Epithelial cell of esophagus (primary cell): ENCODE data around the gene GOLGA1.

ENCODE experiments used
- DNase-seq: peaks from one replicate; pipeline ENCODE4 v3.0.0; 2010; ENCODE audit warnings: low read depth
- H3K4me3 ChIP-seq: 2 replicates; pipeline ENCODE4 v1.5.1; 2011; ENCODE audit warnings: mild to moderate bottlenecking, low read length, control low read depth
- TF ChIP-seq, protein P1 (sequence below): IDR thresholded peaks from 2 replicates; pipeline ENCODE4 v1.5.1; 2011; ENCODE audit warnings: low read depth, mild to moderate bottlenecking, low read length, control low read depth, inconsistent platforms; ENCODE audit not compliant: insufficient read depth; ENCODE audit errors: missing control alignments

GOLGA1 gene

DNA sequence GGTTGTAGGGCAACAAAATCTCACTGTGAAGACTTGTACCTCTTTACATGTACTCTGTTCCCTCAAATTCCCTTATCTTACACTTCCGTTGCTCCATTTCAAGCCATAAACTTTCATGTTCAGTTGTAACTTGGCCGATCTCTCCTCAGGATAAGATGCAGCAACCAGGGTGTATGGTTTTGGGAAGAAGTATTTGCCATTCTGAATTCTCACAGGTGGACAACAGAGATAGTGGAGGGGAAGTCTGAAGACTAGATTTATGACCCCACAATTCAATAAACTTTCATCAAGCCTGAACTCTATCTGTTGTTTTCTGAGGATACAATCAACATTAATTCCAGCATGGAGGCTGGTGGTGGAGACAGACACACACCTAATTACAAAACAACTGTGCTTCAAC lies 27.5 kb downstream of the GOLGA1 start:
- TF ChIP-seq, protein P1, sequence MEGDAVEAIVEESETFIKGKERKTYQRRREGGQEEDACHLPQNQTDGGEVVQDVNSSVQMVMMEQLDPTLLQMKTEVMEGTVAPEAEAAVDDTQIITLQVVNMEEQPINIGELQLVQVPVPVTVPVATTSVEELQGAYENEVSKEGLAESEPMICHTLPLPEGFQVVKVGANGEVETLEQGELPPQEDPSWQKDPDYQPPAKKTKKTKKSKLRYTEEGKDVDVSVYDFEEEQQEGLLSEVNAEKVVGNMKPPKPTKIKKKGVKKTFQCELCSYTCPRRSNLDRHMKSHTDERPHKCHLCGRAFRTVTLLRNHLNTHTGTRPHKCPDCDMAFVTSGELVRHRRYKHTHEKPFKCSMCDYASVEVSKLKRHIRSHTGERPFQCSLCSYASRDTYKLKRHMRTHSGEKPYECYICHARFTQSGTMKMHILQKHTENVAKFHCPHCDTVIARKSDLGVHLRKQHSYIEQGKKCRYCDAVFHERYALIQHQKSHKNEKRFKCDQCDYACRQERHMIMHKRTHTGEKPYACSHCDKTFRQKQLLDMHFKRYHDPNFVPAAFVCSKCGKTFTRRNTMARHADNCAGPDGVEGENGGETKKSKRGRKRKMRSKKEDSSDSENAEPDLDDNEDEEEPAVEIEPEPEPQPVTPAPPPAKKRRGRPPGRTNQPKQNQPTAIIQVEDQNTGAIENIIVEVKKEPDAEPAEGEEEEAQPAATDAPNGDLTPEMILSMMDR: no peak
- no peak for DNase-seq
- H3K4me3 ChIP-seq: no peak overlapping the region

DNA sequence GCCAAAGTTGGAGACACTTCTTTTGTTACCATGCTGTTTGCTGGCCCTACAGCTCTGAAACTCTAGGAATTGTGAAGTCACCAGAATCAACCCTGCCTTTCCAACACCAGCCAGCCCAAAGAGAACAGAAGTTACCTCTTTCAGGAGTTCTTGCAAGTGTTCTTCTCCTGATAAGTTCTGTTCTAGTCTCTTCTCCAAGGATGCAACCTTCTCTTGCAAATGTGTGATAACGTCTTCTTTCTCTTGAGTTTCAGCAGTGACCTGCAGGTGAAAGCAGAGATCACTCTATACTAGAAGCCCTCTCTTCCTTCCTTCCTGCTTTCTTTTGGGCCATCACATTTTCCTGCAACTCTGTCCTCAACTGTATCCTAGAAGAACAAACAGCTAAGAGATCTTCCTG lies 29.1 kb downstream of the GOLGA1 start:
- H3K4me3 ChIP-seq: no peak overlapping the region
- no peak for DNase-seq
- TF ChIP-seq, protein P1: no peak

DNA sequence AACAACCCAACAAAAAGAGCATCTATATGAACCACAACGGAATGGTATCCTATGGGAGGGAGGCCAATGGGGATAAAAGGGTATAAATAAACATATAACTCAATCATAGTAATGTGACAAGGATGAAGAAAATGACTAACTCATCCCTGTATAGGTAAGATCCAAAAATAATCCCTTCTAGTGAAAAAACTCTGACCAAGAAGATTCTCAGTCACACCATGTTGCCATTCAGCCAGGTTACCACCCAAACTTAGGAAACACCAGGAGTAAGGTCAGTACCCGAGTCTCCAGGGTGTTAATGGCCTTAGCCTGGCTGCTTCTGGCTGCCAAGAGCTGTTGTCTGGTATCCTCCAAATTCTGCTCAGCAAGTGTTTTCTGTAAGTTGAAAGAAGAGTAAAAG lies 32.8 kb downstream of the GOLGA1 start:
- TF ChIP-seq, protein P1: no peak
- H3K4me3 ChIP-seq: no peak overlapping the region
- no peak for DNase-seq

DNA sequence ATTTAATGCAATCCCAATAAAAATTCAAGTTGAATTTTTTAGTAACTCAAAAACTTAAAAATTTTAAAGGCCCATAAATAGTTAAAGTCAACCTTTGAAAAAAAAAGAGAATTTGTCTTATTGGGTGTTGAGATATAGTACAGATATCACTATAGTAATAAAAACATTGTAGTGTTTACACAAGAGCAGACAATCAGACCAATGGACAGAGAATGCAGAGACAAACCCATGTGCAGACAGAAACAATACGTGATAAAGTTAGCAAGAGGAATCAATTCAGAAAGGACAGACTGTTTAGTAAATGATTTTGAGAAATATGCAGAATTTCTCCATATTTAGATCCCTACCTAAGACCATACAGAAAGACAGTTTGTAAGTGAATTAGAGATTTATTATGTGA lies 33.9 kb downstream of the GOLGA1 start:
- TF ChIP-seq, protein P1: no peak
- H3K4me3 ChIP-seq: no peak overlapping the region
- DNase-seq: no peak

DNA sequence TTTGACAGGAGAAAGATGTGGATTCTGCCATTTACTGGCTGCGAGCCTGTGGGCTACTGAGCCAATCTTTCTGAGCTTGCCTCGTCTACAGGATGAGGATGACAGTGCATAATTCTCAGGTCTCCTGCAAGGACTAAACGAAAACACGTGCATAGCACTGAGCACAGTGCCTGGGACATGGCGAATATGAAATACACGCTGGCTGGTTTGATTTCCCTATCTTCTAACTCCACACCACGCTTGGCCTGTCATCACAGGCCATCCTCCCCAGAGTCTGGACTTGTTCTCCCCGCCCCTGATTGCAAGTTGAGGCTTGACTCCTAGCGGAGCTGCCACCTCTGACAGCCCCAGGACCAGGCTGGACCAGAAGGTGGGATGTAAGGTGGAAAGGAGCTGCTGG lies 41.0 kb downstream of the GOLGA1 start:
- peak; percentile 84 for DNase-seq
- TF ChIP-seq, protein P1: no peak
- H3K4me3 ChIP-seq: no peak overlapping the region

DNA sequence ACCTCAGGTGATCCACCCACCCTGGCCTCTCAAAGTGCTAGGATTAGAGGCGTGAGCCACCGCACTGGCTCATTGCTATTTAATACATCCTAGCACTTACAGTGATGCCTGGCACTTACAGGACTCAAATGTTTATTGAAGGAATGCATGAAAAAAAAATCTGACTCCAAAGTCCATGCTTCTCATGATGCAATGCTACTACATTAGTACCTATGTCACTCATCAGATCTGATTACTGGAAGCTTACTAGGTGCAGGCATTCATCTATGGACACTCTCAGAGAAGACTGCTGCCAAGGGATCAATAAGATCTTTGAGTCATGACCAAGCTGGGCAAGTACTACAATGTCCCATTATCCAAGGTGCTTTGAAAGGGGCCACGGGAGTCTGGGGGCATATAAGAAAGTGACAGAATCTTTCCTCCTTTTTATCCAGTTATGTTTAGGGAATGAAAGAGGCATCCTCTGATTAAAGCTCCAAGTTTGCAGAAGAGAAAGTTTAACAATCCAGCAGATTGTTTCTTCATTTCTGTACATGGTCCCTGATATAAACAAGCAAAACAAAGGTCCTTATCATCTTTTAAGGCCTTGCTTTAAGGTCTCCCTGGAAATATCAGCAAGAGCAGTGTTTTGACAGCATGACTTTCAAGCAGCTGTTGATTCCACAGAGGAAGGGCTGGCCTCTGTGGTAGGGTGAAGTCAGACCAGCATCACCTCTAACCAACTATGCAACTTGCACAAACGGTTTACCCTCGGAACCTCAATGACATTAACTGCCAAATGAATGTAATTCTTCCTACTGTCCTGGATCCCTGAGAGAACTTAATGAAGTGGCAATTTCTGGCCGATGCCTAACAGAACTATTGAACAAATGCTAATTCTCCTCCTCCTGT lies 43.1 kb downstream of the GOLGA1 start:
- H3K4me3 ChIP-seq: no peak overlapping the region
- DNase-seq: no peak
- TF ChIP-seq, protein P1: no peak

DNA sequence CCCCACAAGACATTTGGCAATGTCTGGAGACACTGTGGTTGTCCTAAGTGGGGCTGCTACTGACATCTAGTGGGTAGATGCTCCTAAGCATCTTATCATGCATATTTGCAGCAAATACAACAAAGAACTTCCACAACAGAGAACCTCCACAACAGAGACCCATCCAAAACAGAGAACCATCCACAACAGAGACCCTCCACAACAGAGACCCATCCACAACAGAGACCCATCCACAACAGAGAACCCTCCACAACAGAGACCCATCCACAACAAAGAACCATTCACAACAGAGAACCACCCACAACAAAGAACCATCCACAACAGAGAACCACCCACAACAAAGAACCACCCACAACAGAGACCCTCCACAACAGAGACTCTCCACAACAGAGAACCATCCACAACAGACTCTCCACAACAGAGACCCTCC lies 46.1 kb downstream of the GOLGA1 start:
- H3K4me3 ChIP-seq: no peak overlapping the region
- DNase-seq: peak; percentile 60
- TF ChIP-seq, protein P1: peak; percentile 68
